ENCODE measurements around the gene DUSP15. TPM values are rescaled to one million over a fixed set of nuclear protein-coding genes. Genes with fewer than 3 reads are reported as not detected.
"Not testable (repeated sequence)": the region's sequence is repeated elsewhere in the genome, so short reads cannot be mapped to it uniquely, and the experiment has no call there.

The DUSP15 gene
- total and polyA plus RNA-seq, 12 donors, result 2.4 to 17.6 (median 6.1) TPM

- Histone ChIP-seq H3K9me3 (replicated peaks in 1 of 3) (no peaks in the 10 kb centered on the region), H3K4me1 (replicated peaks in 1 of 2) (peaks cover 8 to 12% of the 10 kb centered on the region in 2 donors), H3K27me3 (no peaks in the 10 kb centered on the region), H3K36me3 (replicated peaks in 1 of 2) (no peaks in the 10 kb centered on the region), H3K27ac (no peak overlapping the region), H3K4me3 (no peak overlapping the region)
- TF ChIP-seq POLR2A (IDR thresholded peaks at IDR 0.05), result no peak
- TF ChIP-seq, protein P1, sequence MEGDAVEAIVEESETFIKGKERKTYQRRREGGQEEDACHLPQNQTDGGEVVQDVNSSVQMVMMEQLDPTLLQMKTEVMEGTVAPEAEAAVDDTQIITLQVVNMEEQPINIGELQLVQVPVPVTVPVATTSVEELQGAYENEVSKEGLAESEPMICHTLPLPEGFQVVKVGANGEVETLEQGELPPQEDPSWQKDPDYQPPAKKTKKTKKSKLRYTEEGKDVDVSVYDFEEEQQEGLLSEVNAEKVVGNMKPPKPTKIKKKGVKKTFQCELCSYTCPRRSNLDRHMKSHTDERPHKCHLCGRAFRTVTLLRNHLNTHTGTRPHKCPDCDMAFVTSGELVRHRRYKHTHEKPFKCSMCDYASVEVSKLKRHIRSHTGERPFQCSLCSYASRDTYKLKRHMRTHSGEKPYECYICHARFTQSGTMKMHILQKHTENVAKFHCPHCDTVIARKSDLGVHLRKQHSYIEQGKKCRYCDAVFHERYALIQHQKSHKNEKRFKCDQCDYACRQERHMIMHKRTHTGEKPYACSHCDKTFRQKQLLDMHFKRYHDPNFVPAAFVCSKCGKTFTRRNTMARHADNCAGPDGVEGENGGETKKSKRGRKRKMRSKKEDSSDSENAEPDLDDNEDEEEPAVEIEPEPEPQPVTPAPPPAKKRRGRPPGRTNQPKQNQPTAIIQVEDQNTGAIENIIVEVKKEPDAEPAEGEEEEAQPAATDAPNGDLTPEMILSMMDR (IDR thresholded peaks at IDR 0.05), result no peak
- 70 to 89% (median 75%) methylated on average over 7 to 17 of the region's 17 CpGs for WGBS, 4 donors
- intact Hi-C loops (cut with DNase I), result no loop called here
- no peak for DNase-seq
These were observed 38.5 kb downstream of the DUSP15 start for GRCh38 chr20:31831771-31832306.

DNA sequence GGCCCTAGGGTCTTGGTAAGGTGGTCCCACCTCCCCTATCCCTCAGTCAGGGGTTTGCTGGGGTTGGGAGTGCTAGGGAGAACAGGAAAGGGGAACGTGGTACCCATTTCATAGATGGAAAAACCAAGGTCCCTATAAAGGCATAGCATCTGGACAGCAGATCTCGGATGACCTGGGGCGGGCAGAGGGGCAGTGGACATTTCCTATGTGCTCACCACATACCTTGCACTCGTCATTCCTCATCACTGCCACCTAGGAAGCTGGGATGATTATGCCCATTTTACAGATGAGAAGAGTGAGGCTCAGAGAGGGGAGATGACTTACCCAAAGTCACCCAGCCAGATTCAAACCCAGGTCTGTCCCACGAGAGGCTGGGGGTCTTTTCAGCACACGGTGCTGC, 39.1 kb downstream of the DUSP15 start:
- Histone ChIP-seq H3K36me3 (replicated peaks in 1 of 2) (no peaks in the 10 kb centered on the region), H3K27ac (no peak overlapping the region), H3K9me3 (replicated peaks in 1 of 3) (no peaks in the 10 kb centered on the region), H3K27me3 (no peaks in the 10 kb centered on the region), H3K4me3 (no peak overlapping the region), H3K4me1 (replicated peaks in 1 of 2) (peaks cover 4 to 6% of the 10 kb centered on the region in 2 donors)
- DNase-seq, result no peak
- no peak for TF ChIP-seq POLR2A (IDR thresholded peaks at IDR 0.05)
- TF ChIP-seq, protein P1 (IDR thresholded peaks at IDR 0.05), result no peak
- intact Hi-C loops (cut with DNase I), result no loop called here
- 79 to 84% (median 80%) methylated on average over 5 to 6 of the region's 6 CpGs for WGBS, 4 donors

- Histone ChIP-seq H3K4me1 (replicated peaks in 1 of 2) (no peaks in the 10 kb centered on the region), H3K36me3 (replicated peaks in 1 of 2) (no peaks in the 10 kb centered on the region), H3K27ac (no peak overlapping the region), H3K9me3 (replicated peaks in 1 of 3) (no peaks in the 10 kb centered on the region), H3K4me3 (no peak overlapping the region), H3K27me3 (no peaks in the 10 kb centered on the region)
- WGBS, 4 donors, result 83 to 88% (median 86%) methylated on average over 5 to 8 of the region's 8 CpGs
- no peak for DNase-seq
- intact Hi-C loops (cut with DNase I), result no loop called here
- TF ChIP-seq, protein P1 (IDR thresholded peaks at IDR 0.05), result no peak
- no peak for TF ChIP-seq POLR2A (IDR thresholded peaks at IDR 0.05)
These were observed 39.8 kb downstream of the DUSP15 start for GRCh38 chr20:31830406-31830981.

- H3K36me3 ChIP-seq (replicated peaks in 1 of 2), result no peaks in the 10 kb centered on the region
- DNase-seq, result no peak
- H3K4me1 ChIP-seq (replicated peaks in 1 of 2), result no peaks in the 10 kb centered on the region
- TF ChIP-seq POLR2A (IDR thresholded peaks at IDR 0.05), result no peak
- TF ChIP-seq, protein P1 (IDR thresholded peaks at IDR 0.05), result no peak
- no peaks in the 10 kb centered on the region for H3K27me3 ChIP-seq
- no peak overlapping the region for H3K27ac ChIP-seq
- no peaks in the 10 kb centered on the region for H3K9me3 ChIP-seq (replicated peaks in 1 of 3)
- intact Hi-C loops (cut with DNase I), result loop anchor here in 1 of 2 donors (10.0 kb wide), 1 partner anchor 195 kb away; no protein-coding TSS in a partner anchor
- WGBS, 4 donors, result 82 to 90% (median 86%) methylated on average over 2 to 6 of the region's 6 CpGs
- H3K4me3 ChIP-seq, result no peak overlapping the region
These were observed 40.6 kb downstream of the DUSP15 start for GRCh38 chr20:31829731-31830130.

- H3K9me3 ChIP-seq (replicated peaks in 1 of 3); H3K4me3 ChIP-seq; H3K27me3 ChIP-seq; H3K27ac ChIP-seq; H3K4me1 ChIP-seq (replicated peaks in 1 of 2); H3K36me3 ChIP-seq (replicated peaks in 1 of 2); DNase-seq: not testable (repeated sequence)
- 87 to 92% (median 91%) methylated on average over 11 of the region's 11 CpGs for WGBS, 4 donors
- intact Hi-C loops (cut with DNase I), result loop anchor here in 1 of 2 donors (10.0 kb wide), 1 partner anchor 197 kb away; no protein-coding TSS in a partner anchor
These were observed 42.3 kb downstream of the DUSP15 start for GRCh38 chr20:31828016-31828415.

All from adrenal gland (tissue), 12 donors.